GM12878 (cell line): ENCODE data around the gene PMS1.

Experiments used
- FOS ChIP-seq: IDR thresholded peaks from 3 replicates; pipeline ENCODE4 v1.6.1; 2011; ENCODE audit warnings: borderline replicate concordance; ENCODE audit not compliant: insufficient read length; ENCODE audit errors: extremely low read depth
- HDAC2 ChIP-seq: fragments of 200-600 bp; sonication (generic); IDR thresholded peaks from 2 replicates; pipeline ENCODE4 v1.6.1; 2017
- MEF2A ChIP-seq: IDR thresholded peaks from 2 replicates; pipeline ENCODE4 v1.6.1; 2011; ENCODE audit warnings: low read depth, mild to moderate bottlenecking, low read length, moderate library complexity; ENCODE audit not compliant: insufficient read depth
- POLR2A ChIP-seq: IDR thresholded peaks from 2 replicates; pipeline ENCODE4 v1.6.1; 2011; ENCODE audit warnings: low read depth, mild to moderate bottlenecking, low read length
- POLR2AphosphoS5 ChIP-seq: IDR thresholded peaks from 2 replicates; pipeline ENCODE4 v1.6.1; 2011; ENCODE audit warnings: mild to moderate bottlenecking, low read length, inconsistent platforms
- RFX5 ChIP-seq: IDR thresholded peaks from 2 replicates; pipeline ENCODE4 v1.6.1; 2011; ENCODE audit warnings: low read depth, low read length, improper control_type of control experiment
- SMAD1 ChIP-seq: fragments of 450-650 bp; IDR thresholded peaks from 2 replicates; pipeline ENCODE4 v1.6.1; 2018; ENCODE audit warnings: mild to moderate bottlenecking, low read depth; ENCODE audit not compliant: partially characterized antibody
- ZSCAN29 ChIP-seq: fragments of 450-650 bp; IDR thresholded peaks from 2 replicates; pipeline ENCODE4 v1.6.1; 2017; ENCODE audit warnings: mild to moderate bottlenecking, moderate library complexity
- TF ChIP-seq, protein P1 (sequence below), 3 experiments: IDR thresholded peaks in 2 of 3; conservative IDR thresholded peaks in 1 of 3; 2 replicates each; pipeline ENCODE4 v1.5.1; 2011; ENCODE audit warnings: low read depth in 3 of 3, low read length in 3 of 3, mild to moderate bottlenecking in 3 of 3, control low read depth in 2 of 3, moderate library complexity in 2 of 3, inconsistent platforms in 1 of 3, mixed read lengths in 1 of 3; ENCODE audit not compliant: control insufficient read depth in 2 of 3, insufficient read depth in 1 of 3; ENCODE audit errors: extremely low read depth in 1 of 3
- TF ChIP-seq, protein P2 (sequence below): IDR thresholded peaks from 2 replicates; pipeline ENCODE4 v1.6.1; 2012; ENCODE audit warnings: mild to moderate bottlenecking, low read depth, low read length
- TF ChIP-seq, protein P3 (sequence below): IDR thresholded peaks from 2 replicates; pipeline ENCODE4 v1.6.1; 2012; ENCODE audit warnings: low read length, inconsistent platforms

DNA sequence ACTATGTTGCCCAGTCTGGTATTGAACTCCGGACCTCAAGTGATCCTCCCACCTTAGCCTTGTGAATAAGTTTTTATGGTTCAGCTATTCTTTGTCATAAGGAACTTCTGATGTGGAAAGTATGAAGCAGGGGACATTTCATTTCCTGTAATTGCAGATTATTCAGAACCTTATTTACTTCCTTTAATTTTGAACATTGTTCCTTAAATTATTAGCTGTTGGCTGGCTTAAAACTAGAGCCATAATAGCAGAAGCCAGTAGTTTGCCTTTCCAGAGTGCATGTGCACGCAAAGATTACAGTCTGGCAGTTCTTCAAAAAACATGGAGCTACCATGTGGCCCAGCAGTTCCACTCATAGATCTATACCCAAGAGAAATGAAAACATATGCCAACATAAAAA, 53.1 kb downstream of the PMS1 start:
- TF ChIP-seq, protein P1, sequence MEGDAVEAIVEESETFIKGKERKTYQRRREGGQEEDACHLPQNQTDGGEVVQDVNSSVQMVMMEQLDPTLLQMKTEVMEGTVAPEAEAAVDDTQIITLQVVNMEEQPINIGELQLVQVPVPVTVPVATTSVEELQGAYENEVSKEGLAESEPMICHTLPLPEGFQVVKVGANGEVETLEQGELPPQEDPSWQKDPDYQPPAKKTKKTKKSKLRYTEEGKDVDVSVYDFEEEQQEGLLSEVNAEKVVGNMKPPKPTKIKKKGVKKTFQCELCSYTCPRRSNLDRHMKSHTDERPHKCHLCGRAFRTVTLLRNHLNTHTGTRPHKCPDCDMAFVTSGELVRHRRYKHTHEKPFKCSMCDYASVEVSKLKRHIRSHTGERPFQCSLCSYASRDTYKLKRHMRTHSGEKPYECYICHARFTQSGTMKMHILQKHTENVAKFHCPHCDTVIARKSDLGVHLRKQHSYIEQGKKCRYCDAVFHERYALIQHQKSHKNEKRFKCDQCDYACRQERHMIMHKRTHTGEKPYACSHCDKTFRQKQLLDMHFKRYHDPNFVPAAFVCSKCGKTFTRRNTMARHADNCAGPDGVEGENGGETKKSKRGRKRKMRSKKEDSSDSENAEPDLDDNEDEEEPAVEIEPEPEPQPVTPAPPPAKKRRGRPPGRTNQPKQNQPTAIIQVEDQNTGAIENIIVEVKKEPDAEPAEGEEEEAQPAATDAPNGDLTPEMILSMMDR (IDR thresholded peaks at IDR 0.05 in 2 of 3, conservative IDR thresholded peaks at IDR 0.05 in 1 of 3; ENCODE audit: control insufficient read depth in 2 of 3, extremely low read depth in 1 of 3, insufficient read depth in 1 of 3, low read depth in 3 of 3, low read length in 3 of 3) = no peak
- TF ChIP-seq, protein P2, sequence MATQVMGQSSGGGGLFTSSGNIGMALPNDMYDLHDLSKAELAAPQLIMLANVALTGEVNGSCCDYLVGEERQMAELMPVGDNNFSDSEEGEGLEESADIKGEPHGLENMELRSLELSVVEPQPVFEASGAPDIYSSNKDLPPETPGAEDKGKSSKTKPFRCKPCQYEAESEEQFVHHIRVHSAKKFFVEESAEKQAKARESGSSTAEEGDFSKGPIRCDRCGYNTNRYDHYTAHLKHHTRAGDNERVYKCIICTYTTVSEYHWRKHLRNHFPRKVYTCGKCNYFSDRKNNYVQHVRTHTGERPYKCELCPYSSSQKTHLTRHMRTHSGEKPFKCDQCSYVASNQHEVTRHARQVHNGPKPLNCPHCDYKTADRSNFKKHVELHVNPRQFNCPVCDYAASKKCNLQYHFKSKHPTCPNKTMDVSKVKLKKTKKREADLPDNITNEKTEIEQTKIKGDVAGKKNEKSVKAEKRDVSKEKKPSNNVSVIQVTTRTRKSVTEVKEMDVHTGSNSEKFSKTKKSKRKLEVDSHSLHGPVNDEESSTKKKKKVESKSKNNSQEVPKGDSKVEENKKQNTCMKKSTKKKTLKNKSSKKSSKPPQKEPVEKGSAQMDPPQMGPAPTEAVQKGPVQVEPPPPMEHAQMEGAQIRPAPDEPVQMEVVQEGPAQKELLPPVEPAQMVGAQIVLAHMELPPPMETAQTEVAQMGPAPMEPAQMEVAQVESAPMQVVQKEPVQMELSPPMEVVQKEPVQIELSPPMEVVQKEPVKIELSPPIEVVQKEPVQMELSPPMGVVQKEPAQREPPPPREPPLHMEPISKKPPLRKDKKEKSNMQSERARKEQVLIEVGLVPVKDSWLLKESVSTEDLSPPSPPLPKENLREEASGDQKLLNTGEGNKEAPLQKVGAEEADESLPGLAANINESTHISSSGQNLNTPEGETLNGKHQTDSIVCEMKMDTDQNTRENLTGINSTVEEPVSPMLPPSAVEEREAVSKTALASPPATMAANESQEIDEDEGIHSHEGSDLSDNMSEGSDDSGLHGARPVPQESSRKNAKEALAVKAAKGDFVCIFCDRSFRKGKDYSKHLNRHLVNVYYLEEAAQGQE = no peak
- TF ChIP-seq SMAD1 = no peak
- no peak for TF ChIP-seq POLR2A
- no peak for TF ChIP-seq MEF2A
- TF ChIP-seq RFX5 = no peak
- TF ChIP-seq POLR2AphosphoS5 = no peak
- TF ChIP-seq, protein P3, sequence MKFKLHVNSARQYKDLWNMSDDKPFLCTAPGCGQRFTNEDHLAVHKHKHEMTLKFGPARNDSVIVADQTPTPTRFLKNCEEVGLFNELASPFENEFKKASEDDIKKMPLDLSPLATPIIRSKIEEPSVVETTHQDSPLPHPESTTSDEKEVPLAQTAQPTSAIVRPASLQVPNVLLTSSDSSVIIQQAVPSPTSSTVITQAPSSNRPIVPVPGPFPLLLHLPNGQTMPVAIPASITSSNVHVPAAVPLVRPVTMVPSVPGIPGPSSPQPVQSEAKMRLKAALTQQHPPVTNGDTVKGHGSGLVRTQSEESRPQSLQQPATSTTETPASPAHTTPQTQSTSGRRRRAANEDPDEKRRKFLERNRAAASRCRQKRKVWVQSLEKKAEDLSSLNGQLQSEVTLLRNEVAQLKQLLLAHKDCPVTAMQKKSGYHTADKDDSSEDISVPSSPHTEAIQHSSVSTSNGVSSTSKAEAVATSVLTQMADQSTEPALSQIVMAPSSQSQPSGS = no peak
- no peak for TF ChIP-seq HDAC2
- no peak for TF ChIP-seq FOS
- no peak for TF ChIP-seq ZSCAN29
